ENCODE measurements around the gene MADD.
"Not testable (repeated sequence)": the region's sequence is repeated elsewhere in the genome, so short reads cannot be mapped to it uniquely, and the experiment has no call there.

MADD gene

GRCh38 chr11:47318166-47318565 is 48.2 kb downstream of the MADD start:
- no peak for DNase-seq (ENCODE audit: low read depth, low spot score)

- no peak for DNase-seq (ENCODE audit: low read depth, low spot score)
Measured at GRCh38 chr11:47324520-47324919, 54.6 kb downstream of the MADD start.

DNA sequence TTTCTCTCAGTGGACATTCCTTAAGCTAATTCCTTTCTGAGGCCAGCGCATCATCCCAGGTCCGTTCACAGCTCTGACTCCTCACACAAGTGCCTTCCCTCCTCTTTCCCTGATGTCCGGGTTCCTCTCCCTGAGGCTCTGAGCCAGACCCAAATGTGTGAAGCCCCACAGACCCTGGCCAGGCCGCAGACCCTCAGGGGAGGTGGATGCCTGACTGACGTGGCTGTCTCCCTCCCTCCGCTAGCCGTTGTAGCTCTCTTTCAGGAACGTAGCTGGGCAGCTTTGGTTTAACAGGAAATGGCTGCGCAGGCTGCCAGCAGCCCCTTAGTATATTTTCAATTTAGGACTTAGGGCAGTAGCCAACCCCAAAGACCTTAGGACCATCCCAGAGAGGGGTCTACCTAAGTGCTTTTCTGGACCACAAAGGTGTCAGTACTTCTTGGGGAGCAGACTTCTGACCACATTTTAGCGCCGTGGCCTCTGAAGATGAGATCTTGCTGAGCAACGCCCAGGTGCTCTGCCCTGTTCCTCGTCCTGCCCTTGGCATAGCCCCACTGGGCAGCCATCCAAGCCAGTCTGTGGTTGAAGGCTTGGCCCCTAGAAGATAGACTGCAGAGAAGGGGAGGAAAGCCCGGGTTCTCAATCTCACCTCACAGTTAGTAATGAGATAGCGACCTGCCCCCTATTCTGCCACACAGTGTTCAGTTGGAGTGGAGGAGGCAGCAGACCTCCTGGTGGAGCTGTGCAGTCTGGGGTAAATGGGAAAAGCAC is 55.5 kb downstream of the MADD start:
- no peak for DNase-seq (ENCODE audit: low read depth, low spot score)

DNA sequence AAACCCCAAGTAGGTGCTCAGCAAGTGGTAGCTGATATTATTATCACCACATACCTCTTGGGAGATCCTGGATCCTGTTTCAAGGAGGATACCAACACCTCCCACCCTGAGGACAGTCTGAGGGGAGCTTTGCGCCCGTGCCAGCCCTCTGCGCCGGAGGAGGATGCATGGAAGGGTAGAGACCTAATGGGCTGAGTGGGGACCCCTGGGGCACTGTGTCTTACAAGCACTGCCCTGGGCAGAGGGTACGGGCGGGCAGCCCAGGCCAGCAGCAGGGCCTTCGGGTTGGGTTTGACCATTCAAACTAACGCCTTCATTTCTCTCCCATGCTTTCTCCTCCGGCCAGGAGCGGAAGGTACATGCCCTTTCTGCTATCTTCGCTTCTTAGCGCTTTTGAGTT is 56.3 kb downstream of the MADD start:
- DNase-seq (ENCODE audit: low read depth, low spot score): no peak

GRCh38 chr11:47327025-47327424 is 57.1 kb downstream of the MADD start:
- no peak for DNase-seq (ENCODE audit: low read depth, low spot score)

GRCh38 chr11:47327949-47328348 is 58.0 kb downstream of the MADD start:
- DNase-seq (ENCODE audit: low read depth, low spot score): no peak

DNA sequence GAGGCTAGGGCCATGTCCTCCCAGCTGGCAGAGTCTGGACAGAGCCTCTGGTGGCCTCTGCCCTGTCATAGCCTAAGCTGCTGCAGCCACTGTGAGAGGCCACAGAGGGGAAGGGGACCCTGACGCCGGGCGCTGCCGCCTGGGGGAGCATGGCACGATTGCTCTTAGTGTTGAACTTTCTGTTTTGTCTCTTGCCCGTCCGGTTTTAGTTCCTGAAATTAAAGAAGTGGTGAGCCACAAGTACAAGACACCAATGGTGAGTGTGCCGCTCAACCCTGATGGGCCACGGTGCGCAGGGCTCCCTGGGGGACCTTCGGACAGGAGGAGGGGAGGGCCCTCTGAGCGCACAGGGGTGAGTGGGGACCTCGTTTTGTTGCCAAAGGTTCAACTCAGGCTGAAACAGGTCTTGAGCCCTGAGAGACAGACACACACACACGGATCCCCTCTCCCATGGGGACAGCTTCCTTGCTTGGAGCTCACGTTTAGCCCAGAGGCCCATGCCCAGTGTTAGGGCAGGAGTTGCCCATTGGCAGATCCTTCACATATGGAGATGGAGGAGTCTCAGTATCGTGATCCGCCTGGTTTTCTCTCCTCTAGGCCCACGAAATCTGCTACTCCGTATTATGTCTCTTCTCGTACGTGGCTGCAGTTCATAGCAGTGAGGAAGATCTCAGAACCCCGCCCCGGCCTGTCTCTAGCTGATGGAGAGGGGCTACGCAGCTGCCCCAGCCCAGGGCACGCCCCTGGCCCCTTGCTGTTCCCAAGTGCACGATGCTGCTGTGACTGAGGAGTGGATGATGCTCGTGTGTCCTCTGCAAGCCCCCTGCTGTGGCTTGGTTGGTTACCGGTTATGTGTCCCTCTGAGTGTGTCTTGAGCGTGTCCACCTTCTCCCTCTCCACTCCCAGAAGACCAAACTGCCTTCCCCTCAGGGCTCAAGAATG is 58.8 kb downstream of the MADD start:
- no peak for DNase-seq (ENCODE audit: low read depth, low spot score)

DNA sequence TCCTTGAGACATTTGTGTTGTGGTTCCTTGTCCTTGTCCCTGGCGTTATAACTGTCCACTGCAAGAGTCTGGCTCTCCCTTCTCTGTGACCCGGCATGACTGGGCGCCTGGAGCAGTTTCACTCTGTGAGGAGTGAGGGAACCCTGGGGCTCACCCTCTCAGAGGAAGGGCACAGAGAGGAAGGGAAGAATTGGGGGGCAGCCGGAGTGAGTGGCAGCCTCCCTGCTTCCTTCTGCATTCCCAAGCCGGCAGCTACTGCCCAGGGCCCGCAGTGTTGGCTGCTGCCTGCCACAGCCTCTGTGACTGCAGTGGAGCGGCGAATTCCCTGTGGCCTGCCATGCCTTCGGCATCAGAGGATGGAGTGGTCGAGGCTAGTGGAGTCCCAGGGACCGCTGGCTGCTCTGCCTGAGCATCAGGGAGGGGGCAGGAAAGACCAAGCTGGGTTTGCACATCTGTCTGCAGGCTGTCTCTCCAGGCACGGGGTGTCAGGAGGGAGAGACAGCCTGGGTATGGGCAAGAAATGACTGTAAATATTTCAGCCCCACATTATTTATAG is 59.6 kb downstream of the MADD start:
- no peak for DNase-seq (ENCODE audit: low read depth, low spot score)

GRCh38 chr11:47329987-47330931 is 60.3 kb downstream of the MADD start:
- DNase-seq (ENCODE audit: low read depth, low spot score): no peak

GRCh38 chr11:47331454-47332302 is 61.7 kb downstream of the MADD start:
- no peak for DNase-seq (ENCODE audit: low read depth, low spot score)

- no peak for DNase-seq (ENCODE audit: low read depth, low spot score)
Measured at GRCh38 chr11:47332303-47332711, 62.4 kb downstream of the MADD start.

DNA sequence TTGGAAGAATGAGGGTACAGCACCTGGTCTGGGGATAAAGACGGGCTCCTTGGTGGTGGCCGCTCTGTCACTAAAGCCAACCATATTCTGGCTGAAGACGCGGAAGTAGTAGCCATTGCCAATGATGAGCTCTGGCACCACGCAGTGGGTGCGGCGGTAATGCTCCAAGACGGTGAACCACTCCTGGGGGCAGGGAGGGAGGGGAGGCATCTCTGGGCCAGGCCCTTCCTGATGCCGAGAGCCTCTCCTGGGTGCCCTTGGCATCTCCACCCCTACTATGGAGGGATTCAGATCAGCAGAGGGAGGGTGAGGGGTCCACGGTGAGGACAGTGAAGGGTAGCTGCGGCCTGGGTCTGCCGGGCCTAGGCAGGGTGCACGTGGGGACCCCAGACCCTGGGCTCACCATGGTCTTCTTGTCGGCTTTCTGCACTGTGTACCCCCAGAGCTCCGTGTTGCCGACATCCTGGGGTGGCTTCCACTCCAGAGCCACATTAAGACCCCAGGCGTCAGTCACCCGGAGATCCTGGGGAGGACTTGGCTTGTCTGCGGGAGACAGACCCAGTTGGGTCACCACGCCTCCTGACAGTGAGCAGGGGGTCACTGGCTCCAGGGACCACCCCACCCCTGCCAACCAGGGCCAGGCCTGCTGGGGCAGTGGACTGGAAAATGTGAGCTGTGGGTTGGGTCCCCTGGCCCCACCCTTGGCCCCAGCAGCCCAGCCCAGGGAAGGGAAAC is 63.0 kb downstream of the MADD start:
- DNase-seq (ENCODE audit: low read depth, low spot score): no peak

DNA sequence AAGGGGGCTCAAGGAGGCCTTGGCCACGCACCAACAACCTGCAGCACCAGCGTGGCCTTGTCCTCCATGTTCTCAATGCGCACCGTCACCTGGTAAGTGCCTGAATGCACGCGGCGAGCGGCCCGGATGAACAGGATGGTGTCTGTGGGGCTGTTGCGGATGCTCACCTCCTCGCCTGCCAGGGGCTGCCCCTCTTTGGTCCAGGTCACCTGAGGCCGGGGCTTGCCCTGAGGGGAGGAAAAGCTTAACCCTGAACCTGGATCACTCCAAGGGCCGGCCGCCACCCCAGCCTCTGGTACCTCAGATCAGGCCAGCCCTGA is 63.6 kb downstream of the MADD start:
- DNase-seq (ENCODE audit: low read depth, low spot score): no peak

- no peak for DNase-seq (ENCODE audit: low read depth, low spot score)
Measured at GRCh38 chr11:47333886-47334443, 64.0 kb downstream of the MADD start.

DNA sequence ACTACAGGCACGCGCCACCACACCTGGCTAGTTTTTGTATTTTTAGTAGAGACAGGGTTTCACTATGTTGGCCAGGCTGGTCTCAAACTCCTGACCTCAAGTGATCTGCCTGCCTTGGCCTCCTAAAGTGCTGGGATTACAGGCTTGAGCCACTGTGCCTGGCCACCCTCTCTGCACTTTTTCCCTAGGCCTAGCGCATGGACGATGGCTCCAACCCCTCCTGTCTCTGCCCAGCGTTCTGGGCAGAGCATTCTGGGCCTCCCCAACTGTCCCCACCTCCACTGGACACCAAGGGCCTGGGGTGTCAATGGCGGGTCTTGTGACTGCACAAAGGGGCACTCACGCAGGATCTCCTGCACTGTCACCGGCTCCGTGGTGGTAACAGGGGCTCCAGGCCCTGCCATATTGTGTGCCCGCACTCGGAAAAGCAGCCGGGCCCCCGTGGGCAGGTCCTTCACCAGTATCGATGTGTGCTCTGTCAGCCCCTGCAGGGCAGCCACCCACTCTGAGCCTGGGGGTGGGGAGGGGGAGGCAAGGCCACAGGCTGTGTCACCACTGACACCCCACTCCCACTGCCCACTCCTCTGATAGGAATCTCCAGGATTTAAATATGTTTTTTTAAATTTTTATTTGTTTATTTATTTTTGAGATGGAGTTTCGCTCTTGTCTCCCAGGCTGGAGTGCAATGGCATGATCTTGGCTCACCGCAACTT is 64.9 kb downstream of the MADD start:
- not testable (repeated sequence) for DNase-seq (ENCODE audit: low read depth, low spot score)

GRCh38 chr11:47335733-47336132 is 65.8 kb downstream of the MADD start:
- no peak for DNase-seq (ENCODE audit: low read depth, low spot score)

- DNase-seq (ENCODE audit: low read depth, low spot score): no peak
Measured at GRCh38 chr11:47336595-47336994, 66.7 kb downstream of the MADD start.

GRCh38 chr11:47337229-47337924 is 67.4 kb downstream of the MADD start:
- no peak for DNase-seq (ENCODE audit: low read depth, low spot score)
